ENCODE results near the gene DDA1. TPM values are rescaled to one million over a fixed set of nuclear protein-coding genes. Genes with fewer than 3 reads are reported as not detected.
A peak's percentile ranks its signal among the peaks of the same experiment; 100 is the strongest.

The DDA1 gene
- total and polyA plus RNA-seq, 9 of the 15 experiments (the other 6 are each of a cell fraction or from before 2014, with no cell fraction given) = 1.4 to 83.8 (median 33.8) TPM

DNA sequence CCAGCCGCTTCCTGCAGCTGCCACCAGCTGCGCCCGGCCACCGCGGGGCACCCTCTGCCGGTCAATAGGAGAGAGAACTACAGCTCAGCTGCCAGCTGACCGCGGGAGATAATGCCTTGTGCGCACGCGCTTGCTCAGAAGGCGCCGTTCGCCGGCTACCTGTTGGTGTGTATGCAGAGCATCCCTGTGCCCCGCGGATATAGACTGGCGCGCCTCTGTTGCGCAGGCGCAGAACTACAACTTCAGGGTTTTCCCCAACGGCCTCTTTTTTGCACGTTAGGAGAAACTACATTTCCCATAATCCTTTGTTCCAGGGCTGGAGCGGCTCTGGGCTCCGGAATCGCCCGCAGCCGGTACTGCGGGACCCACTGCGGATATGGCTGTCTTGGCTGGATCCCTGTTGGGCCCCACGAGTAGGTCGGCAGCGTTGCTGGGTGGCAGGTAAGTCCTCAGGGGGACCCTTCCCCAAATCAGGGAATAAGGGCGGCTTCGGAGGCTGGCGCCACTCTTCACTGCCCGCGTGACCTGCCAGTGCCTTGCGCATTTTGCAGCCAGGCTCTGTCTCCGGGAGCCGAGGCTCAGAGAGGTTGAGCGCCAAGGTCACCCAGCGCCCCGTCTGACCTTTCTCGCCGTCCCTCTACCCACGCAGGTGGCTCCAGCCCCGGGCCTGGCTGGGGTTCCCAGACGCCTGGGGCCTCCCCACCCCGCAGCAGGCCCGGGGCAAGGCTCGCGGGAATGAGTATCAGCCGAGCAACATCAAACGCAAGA lies 3.7 kb upstream of the DDA1 start, which contains the start of gene MRPL34 (continued):
- TF ChIP-seq CHD7 (IDR thresholded peaks at IDR 0.05; ENCODE audit: low read depth, low read length) (no peak), CHCHD3 (CRISPR knock-in tag; IDR thresholded peaks at IDR 0.05) (no peak), NUFIP1 (IDR thresholded peaks at IDR 0.05; ENCODE audit: partially characterized antibody) (peak; percentile 57), ZNF583 (CRISPR knock-in tag; IDR thresholded peaks at IDR 0.05) (no peak), HDAC1 (IDR thresholded peaks at IDR 0.05) (peak in 1 of 2 experiments; percentile 41; a peak in 1 of 4 replicates), SRSF7 (optimal IDR thresholded peaks at IDR 0.05; ENCODE audit: low read depth, low read length) (no peak), ZNF184 (CRISPR knock-in tag; IDR thresholded peaks at IDR 0.05) (no peak), MBD1 (CRISPR knock-in tag; IDR thresholded peaks at IDR 0.05) (no peak), BRCA1 (IDR thresholded peaks at IDR 0.05) (no peak), BRCA1 (CRISPR knock-in tag; IDR thresholded peaks at IDR 0.05) (no peak), STAG1 (CRISPR knock-in tag; IDR thresholded peaks at IDR 0.05; ENCODE audit: borderline replicate concordance) (no peak), TEAD2 (tag; IDR thresholded peaks at IDR 0.05) (no peak)

All from K562 (cell line).